Measurements from ENCODE around the gene NME7.

The NME7 gene

DNA sequence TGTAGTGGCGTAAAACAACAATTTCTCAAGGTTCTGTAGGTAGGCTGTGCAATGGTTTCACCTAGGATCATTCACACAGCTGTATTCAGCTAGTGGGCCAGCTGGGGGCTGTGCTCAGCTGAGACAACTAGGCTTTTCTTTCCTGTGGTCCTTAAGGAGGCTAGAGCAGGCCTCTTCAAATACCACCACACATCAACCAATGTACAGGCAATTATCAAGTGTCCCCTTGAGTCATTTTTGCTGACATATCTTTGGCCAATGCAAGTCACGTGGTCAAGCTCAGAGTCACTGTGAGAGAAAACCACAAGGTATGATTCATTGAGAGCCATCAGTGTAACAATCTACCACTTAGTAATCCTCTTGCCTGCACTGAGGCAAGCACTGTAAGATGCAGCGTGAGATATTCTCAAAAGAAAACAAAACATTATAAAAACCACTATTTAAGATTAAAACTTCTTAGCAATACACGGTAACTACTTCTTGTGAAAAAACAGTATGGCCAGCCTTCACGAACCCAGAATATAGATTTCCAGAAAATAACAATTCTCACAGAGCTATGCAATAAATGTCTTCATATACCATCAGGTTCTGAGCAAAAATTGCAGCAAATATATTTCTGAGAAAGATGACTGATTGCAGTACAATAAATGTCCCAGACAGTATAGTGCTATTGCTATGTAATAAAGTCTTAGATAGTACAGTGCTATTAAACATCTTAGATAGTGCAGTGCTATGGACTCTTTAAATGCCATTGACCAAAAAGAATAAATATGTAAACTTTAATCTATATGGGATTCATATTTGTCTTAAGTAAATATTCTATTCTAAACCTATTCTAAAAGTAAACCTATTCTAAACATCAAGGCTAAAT, 55.3 kb downstream of the NME7 start:
- Mint-ChIP-seq H3K9me3 (no peaks in the 10 kb centered on the region), H3K4me1 (peaks cover 6% of the 10 kb centered on the region), H3K27ac (ENCODE audit: low read depth) (no peak overlapping the region), H3K27me3 (no peaks in the 10 kb centered on the region), H3K36me3 (ENCODE audit: insufficient read depth) (peaks cover 5% of the 10 kb centered on the region), H3K4me3 (no peak overlapping the region)
- DNase-seq (ENCODE audit: low spot score in 2 of 2) (no peak), ATAC-seq (replicated peaks; ENCODE audit: extremely low read depth, poor library complexity, severe bottlenecking) (peak; percentile 90)

- peaks cover 5% of the 10 kb centered on the region for H3K36me3 Mint-ChIP-seq (ENCODE audit: insufficient read depth)
- H3K9me3 Mint-ChIP-seq, result no peaks in the 10 kb centered on the region
- peaks cover 6% of the 10 kb centered on the region for H3K4me1 Mint-ChIP-seq
- DNase-seq (ENCODE audit: low spot score in 2 of 2), result no peak
- ATAC-seq (replicated peaks; ENCODE audit: extremely low read depth, poor library complexity, severe bottlenecking), result peak; percentile 30
- peak overlapping the region; percentile 60 for H3K27ac Mint-ChIP-seq (ENCODE audit: low read depth)
- no peaks in the 10 kb centered on the region for H3K27me3 Mint-ChIP-seq
- H3K4me3 Mint-ChIP-seq, result peak overlapping the region; percentile 67
Measured at GRCh38 chr1:169309178-169310166, 58.1 kb downstream of the NME7 start.

GRCh38 chr1:169308313-169309039, 59.1 kb downstream of the NME7 start:
- no peak overlapping the region for H3K4me3 Mint-ChIP-seq
- H3K27ac Mint-ChIP-seq (ENCODE audit: low read depth), result peak overlapping the region; percentile 60
- H3K36me3 Mint-ChIP-seq (ENCODE audit: insufficient read depth), result peaks cover 5% of the 10 kb centered on the region
- no peak for ATAC-seq (replicated peaks; ENCODE audit: extremely low read depth, poor library complexity, severe bottlenecking)
- DNase-seq (ENCODE audit: low spot score in 2 of 2), result no peak
- H3K27me3 Mint-ChIP-seq, result no peaks in the 10 kb centered on the region
- H3K4me1 Mint-ChIP-seq, result peaks cover 6% of the 10 kb centered on the region
- H3K9me3 Mint-ChIP-seq, result no peaks in the 10 kb centered on the region

DNA sequence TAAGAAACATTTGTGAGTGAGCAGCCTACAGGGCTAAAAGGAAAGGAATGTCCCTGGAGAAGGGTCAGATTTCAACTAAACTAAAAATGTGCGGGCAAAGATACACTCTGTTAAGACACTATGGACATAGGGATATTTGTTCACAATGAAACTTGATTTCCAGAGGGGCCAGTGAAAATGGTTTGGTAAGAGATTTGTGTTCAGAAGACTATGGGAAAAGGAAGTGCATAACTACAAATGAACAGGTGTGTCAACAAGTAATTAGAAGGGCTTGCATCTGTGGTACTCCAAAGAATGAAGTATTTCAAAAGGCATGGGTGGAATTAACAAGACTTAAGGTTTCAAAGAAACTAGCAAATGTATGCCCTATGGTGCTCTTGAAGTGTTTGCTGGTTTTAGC, 60.4 kb downstream of the NME7 start:
- Mint-ChIP-seq H3K27ac (ENCODE audit: low read depth) (no peak overlapping the region), H3K36me3 (ENCODE audit: insufficient read depth) (peaks cover 5% of the 10 kb centered on the region), H3K27me3 (no peaks in the 10 kb centered on the region), H3K4me1 (peaks cover 6% of the 10 kb centered on the region), H3K9me3 (no peaks in the 10 kb centered on the region), H3K4me3 (no peak overlapping the region)
- no peak for DNase-seq (ENCODE audit: low spot score in 2 of 2)
- no peak for ATAC-seq (replicated peaks; ENCODE audit: extremely low read depth, poor library complexity, severe bottlenecking)

DNA sequence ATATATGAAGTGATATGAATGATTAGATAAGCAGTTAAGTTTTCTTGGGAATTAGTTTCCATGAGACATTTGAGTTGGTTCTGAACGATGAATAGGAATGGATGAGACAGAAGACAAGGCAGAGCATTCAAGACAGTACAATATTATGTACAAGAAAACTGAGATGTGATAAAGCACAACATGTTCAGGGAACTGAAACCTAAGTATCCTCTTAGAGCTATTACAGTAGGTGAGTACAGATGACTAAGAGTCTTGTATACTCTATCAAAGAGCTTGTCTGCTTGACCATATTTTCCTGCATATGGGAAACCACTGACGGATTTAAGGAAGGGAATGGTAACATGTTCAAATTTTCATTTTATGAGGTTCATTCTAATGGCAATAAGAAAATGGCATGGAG, 61.6 kb downstream of the NME7 start:
- ATAC-seq (replicated peaks; ENCODE audit: extremely low read depth, poor library complexity, severe bottlenecking) (no peak), DNase-seq (ENCODE audit: low spot score in 2 of 2) (no peak)
- no peak overlapping the region for H3K4me3 Mint-ChIP-seq
- H3K27ac Mint-ChIP-seq (ENCODE audit: low read depth), result no peak overlapping the region
- H3K27me3 Mint-ChIP-seq, result no peaks in the 10 kb centered on the region
- H3K4me1 Mint-ChIP-seq, result peaks cover 6% of the 10 kb centered on the region
- H3K9me3 Mint-ChIP-seq, result no peaks in the 10 kb centered on the region
- H3K36me3 Mint-ChIP-seq (ENCODE audit: insufficient read depth), result peaks cover 3% of the 10 kb centered on the region

- H3K4me3 Mint-ChIP-seq, result no peak overlapping the region
- H3K36me3 Mint-ChIP-seq (ENCODE audit: insufficient read depth), result peaks cover 3% of the 10 kb centered on the region
- DNase-seq (ENCODE audit: low spot score in 2 of 2) (no peak), ATAC-seq (replicated peaks; ENCODE audit: extremely low read depth, poor library complexity, severe bottlenecking) (no peak)
- no peaks in the 10 kb centered on the region for H3K27me3 Mint-ChIP-seq
- H3K27ac Mint-ChIP-seq (ENCODE audit: low read depth), result no peak overlapping the region
- no peaks in the 10 kb centered on the region for H3K9me3 Mint-ChIP-seq
- H3K4me1 Mint-ChIP-seq, result peaks cover 6% of the 10 kb centered on the region
Measured at GRCh38 chr1:169305356-169305755, 62.2 kb downstream of the NME7 start.

DNA sequence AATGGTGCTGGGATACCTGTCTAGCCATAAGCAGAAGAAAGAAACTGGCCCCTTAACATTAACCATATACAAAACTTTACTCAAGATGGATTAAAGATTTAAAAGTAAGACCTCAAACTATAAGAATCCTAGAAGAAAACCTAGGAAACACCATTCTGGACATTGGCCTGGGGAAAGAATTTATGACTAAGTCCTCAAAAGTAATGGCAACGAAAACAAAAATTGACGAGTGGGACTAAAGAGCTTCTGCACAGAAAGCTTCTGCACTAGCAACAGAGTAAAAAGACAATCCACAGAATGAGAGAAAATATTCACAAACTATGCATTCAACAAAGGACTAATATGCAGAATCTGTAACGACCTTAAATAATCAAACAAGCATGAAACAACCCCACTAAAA, 66.7 kb downstream of the NME7 start:
- Mint-ChIP-seq H3K4me1 (no peaks in the 10 kb centered on the region), H3K27me3 (no peaks in the 10 kb centered on the region), H3K36me3 (ENCODE audit: insufficient read depth) (no peaks in the 10 kb centered on the region), H3K4me3 (no peak overlapping the region), H3K9me3 (no peaks in the 10 kb centered on the region), H3K27ac (ENCODE audit: low read depth) (no peak overlapping the region)
- no peak for DNase-seq (ENCODE audit: low spot score in 2 of 2)
- no peak for ATAC-seq (replicated peaks; ENCODE audit: extremely low read depth, poor library complexity, severe bottlenecking)

DNA sequence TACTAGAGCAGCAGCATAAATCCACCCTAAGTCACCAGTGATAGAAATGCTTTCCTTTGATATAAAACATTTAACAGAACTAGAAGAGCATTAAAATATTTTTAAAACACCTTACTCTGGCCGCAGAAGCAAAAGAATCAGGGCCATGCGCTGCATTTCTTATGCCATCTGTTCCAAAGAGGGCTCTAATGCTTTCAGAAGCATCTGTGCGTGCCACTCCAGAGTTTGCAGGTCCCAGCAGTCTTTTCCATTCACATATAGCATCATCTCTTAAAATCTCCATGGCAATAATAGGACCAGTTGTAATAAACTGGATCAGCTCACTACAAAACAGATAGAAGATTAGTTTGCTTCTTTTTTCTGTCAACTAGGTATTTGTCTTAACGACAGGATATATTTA, 69.2 kb downstream of the NME7 start:
- ATAC-seq (replicated peaks; ENCODE audit: extremely low read depth, poor library complexity, severe bottlenecking), result no peak
- Mint-ChIP-seq H3K27ac (ENCODE audit: low read depth) (no peak overlapping the region), H3K9me3 (no peaks in the 10 kb centered on the region), H3K36me3 (ENCODE audit: insufficient read depth) (no peaks in the 10 kb centered on the region), H3K27me3 (no peaks in the 10 kb centered on the region), H3K4me1 (no peaks in the 10 kb centered on the region), H3K4me3 (no peak overlapping the region)
- no peak for DNase-seq (ENCODE audit: low spot score in 2 of 2)

- Mint-ChIP-seq H3K4me3 (no peak overlapping the region), H3K36me3 (ENCODE audit: insufficient read depth) (no peaks in the 10 kb centered on the region), H3K27ac (ENCODE audit: low read depth) (no peak overlapping the region), H3K27me3 (no peaks in the 10 kb centered on the region), H3K9me3 (no peaks in the 10 kb centered on the region), H3K4me1 (no peaks in the 10 kb centered on the region)
- DNase-seq (ENCODE audit: low spot score in 2 of 2) (no peak), ATAC-seq (replicated peaks; ENCODE audit: extremely low read depth, poor library complexity, severe bottlenecking) (no peak)
Measured at GRCh38 chr1:169295846-169296245, 71.8 kb downstream of the NME7 start.

GRCh38 chr1:169295425-169295824, 72.2 kb downstream of the NME7 start:
- DNase-seq (ENCODE audit: low spot score in 2 of 2) (no peak), ATAC-seq (replicated peaks; ENCODE audit: extremely low read depth, poor library complexity, severe bottlenecking) (no peak)
- H3K4me3 Mint-ChIP-seq, result no peak overlapping the region
- H3K4me1 Mint-ChIP-seq, result no peaks in the 10 kb centered on the region
- H3K27me3 Mint-ChIP-seq, result no peaks in the 10 kb centered on the region
- H3K36me3 Mint-ChIP-seq (ENCODE audit: insufficient read depth), result no peaks in the 10 kb centered on the region
- no peaks in the 10 kb centered on the region for H3K9me3 Mint-ChIP-seq
- no peak overlapping the region for H3K27ac Mint-ChIP-seq (ENCODE audit: low read depth)

GRCh38 chr1:169289016-169289415, 78.6 kb downstream of the NME7 start:
- no peaks in the 10 kb centered on the region for H3K27me3 Mint-ChIP-seq
- H3K4me1 Mint-ChIP-seq, result no peaks in the 10 kb centered on the region
- no peak overlapping the region for H3K27ac Mint-ChIP-seq (ENCODE audit: low read depth)
- no peak for ATAC-seq (replicated peaks; ENCODE audit: extremely low read depth, poor library complexity, severe bottlenecking)
- H3K9me3 Mint-ChIP-seq, result peaks cover 3% of the 10 kb centered on the region
- no peak for DNase-seq (ENCODE audit: low spot score in 2 of 2)
- no peaks in the 10 kb centered on the region for H3K36me3 Mint-ChIP-seq (ENCODE audit: insufficient read depth)
- H3K4me3 Mint-ChIP-seq, result no peak overlapping the region

GRCh38 chr1:169288011-169288414, 79.6 kb downstream of the NME7 start:
- ATAC-seq (replicated peaks; ENCODE audit: extremely low read depth, poor library complexity, severe bottlenecking) (no peak), DNase-seq (ENCODE audit: low spot score in 2 of 2) (no peak)
- Mint-ChIP-seq H3K27ac (ENCODE audit: low read depth) (no peak overlapping the region), H3K27me3 (no peaks in the 10 kb centered on the region), H3K4me3 (no peak overlapping the region), H3K4me1 (no peaks in the 10 kb centered on the region), H3K9me3 (peaks cover 7% of the 10 kb centered on the region), H3K36me3 (ENCODE audit: insufficient read depth) (no peaks in the 10 kb centered on the region)

Measured in central memory CD8-positive, alpha-beta T cell (primary cell).